Endometrial microvascular endothelial cells (primary cell): Measurements from ENCODE around the gene DCAF4. TPM values are rescaled to one million over a fixed set of nuclear protein-coding genes. Genes with fewer than 3 reads are reported as not detected.

Source experiments
- in situ Hi-C: cut with HindIII; loops from 2 replicates; pipeline ENCODE4 v1.10.0; 2017; ENCODE audit warnings: low sequenced_read_pairs, low pct_unique_long_range_greater_than_20kb; ENCODE audit errors: inconsistent ontology term
- total RNA-seq: library from RNA; depleted of rRNA; stranded (reverse); fragments of >200 nt; gene quantifications from one replicate; pipeline ENCODE4 v1.2.3, GENCODE V29; 2015; ENCODE audit errors: inconsistent ontology term

DCAF4 gene
- total RNA-seq, 1 donor from 2014 or later, result 15.8 TPM

- in situ Hi-C loops, result no loop called here
These were observed 32.5 kb upstream of the DCAF4 start, which contains the start of gene DPF3 for GRCh38 chr14:72893636-72894322. DPF3 (minus strand) TSS chr14:72894101; CDS start chr14:72894088, 13 bp downstream.

GRCh38 chr14:72894323-72894622 lies 32.0 kb upstream of the DCAF4 start:
- in situ Hi-C loops, result no loop called here

GRCh38 chr14:72894623-72895378 lies 31.5 kb upstream of the DCAF4 start:
- in situ Hi-C loops, result no loop called here

GRCh38 chr14:72898448-72898847 lies 27.8 kb upstream of the DCAF4 start:
- in situ Hi-C loops, result no loop called here

GRCh38 chr14:72901361-72901760 lies 24.9 kb upstream of the DCAF4 start:
- in situ Hi-C loops, result no loop called here

GRCh38 chr14:72902801-72903530 lies 23.3 kb upstream of the DCAF4 start:
- in situ Hi-C loops, result no loop called here

GRCh38 chr14:72903716-72904115 lies 22.5 kb upstream of the DCAF4 start:
- in situ Hi-C loops, result no loop called here

GRCh38 chr14:72904218-72904617 lies 22.0 kb upstream of the DCAF4 start:
- in situ Hi-C loops, result no loop called here

- in situ Hi-C loops, result no loop called here
These were observed 21.3 kb upstream of the DCAF4 start for GRCh38 chr14:72904840-72905561.

GRCh38 chr14:72906316-72906715 lies 19.9 kb upstream of the DCAF4 start:
- in situ Hi-C loops, result no loop called here

- in situ Hi-C loops, result no loop called here
These were observed 19.4 kb upstream of the DCAF4 start for GRCh38 chr14:72906879-72907278.

- in situ Hi-C loops, result no loop called here
These were observed 18.4 kb upstream of the DCAF4 start for GRCh38 chr14:72907886-72908285.

GRCh38 chr14:72909163-72909562 lies 17.1 kb upstream of the DCAF4 start:
- in situ Hi-C loops, result no loop called here

GRCh38 chr14:72913809-72914208 lies 12.5 kb upstream of the DCAF4 start:
- in situ Hi-C loops, result no loop called here

GRCh38 chr14:72916174-72916573 lies 10.1 kb upstream of the DCAF4 start:
- in situ Hi-C loops, result no loop called here

GRCh38 chr14:72917094-72917802 lies 9.0 kb upstream of the DCAF4 start:
- in situ Hi-C loops, result no loop called here

- in situ Hi-C loops, result no loop called here
These were observed 6.3 kb upstream of the DCAF4 start for GRCh38 chr14:72920008-72920407.

GRCh38 chr14:72921396-72921795 lies 4.9 kb upstream of the DCAF4 start:
- in situ Hi-C loops, result no loop called here

GRCh38 chr14:72924337-72924736 lies 1.9 kb upstream of the DCAF4 start:
- in situ Hi-C loops, result no loop called here
